BE2C (cell line): ENCODE data around the gene MPHOSPH8.
"Not testable (repeated sequence)": the region's sequence is repeated elsewhere in the genome, so short reads cannot be mapped to it uniquely, and the experiment has no call there.

Experiments used
- DNase-seq: peaks from one replicate; pipeline ENCODE4 v3.0.0-alpha.2; 2020
- H3K27me3 ChIP-seq: fragments of 250-450 bp; sonication (Bioruptor Pico); 2 replicates; pipeline ENCODE4 v1.5.1; 2020; ENCODE audit warnings: mild to moderate bottlenecking
- H3K36me3 ChIP-seq: fragments of 250-450 bp; sonication (Bioruptor Pico); 2 replicates; pipeline ENCODE4 v1.5.1; 2020; ENCODE audit warnings: mild to moderate bottlenecking
- H3K4me1 ChIP-seq: fragments of 250-450 bp; sonication (Bioruptor Pico); 2 replicates; pipeline ENCODE4 v1.5.1; 2020
- H3K4me3 ChIP-seq: 2 replicates; pipeline ENCODE4 v1.5.1; 2011; ENCODE audit warnings: low read depth, low read length
- H3K9me3 ChIP-seq: fragments of 250-450 bp; sonication (Bioruptor Pico); 2 replicates; pipeline ENCODE4 v1.5.1; 2020
- TF ChIP-seq, protein P1 (sequence below): IDR thresholded peaks from 2 replicates; pipeline ENCODE4 v1.5.1; 2012; ENCODE audit warnings: mild to moderate bottlenecking, low read depth, low read length

Gene MPHOSPH8

DNA sequence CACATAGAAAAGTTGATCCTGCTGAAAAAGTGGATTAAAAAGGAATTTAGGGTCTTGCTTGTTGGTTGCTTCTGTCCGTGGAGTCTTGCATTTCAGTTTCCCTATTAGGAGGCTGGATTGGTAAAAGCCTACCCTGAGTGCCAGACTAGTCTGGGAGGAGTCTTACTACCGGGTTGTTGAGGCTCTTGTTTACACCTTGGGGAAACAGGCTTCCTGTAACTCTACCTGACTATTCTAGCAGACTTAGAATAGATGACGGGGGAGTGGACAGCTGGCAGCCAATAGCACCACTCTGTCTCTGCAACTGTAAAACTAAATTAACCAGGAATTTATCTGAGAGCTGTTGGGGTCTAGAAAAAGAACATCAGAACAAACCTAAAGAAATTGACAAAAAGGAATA, 11.3 kb upstream of the MPHOSPH8 start:
- TF ChIP-seq, protein P1, sequence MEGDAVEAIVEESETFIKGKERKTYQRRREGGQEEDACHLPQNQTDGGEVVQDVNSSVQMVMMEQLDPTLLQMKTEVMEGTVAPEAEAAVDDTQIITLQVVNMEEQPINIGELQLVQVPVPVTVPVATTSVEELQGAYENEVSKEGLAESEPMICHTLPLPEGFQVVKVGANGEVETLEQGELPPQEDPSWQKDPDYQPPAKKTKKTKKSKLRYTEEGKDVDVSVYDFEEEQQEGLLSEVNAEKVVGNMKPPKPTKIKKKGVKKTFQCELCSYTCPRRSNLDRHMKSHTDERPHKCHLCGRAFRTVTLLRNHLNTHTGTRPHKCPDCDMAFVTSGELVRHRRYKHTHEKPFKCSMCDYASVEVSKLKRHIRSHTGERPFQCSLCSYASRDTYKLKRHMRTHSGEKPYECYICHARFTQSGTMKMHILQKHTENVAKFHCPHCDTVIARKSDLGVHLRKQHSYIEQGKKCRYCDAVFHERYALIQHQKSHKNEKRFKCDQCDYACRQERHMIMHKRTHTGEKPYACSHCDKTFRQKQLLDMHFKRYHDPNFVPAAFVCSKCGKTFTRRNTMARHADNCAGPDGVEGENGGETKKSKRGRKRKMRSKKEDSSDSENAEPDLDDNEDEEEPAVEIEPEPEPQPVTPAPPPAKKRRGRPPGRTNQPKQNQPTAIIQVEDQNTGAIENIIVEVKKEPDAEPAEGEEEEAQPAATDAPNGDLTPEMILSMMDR: no peak
- H3K4me1 ChIP-seq: 0 out of 2 replicates have a peak, but pooled peaks cover 4% of the 10 kb centered on the region
- H3K4me3 ChIP-seq: no peak overlapping the region
- DNase-seq: no peak
- H3K27me3 ChIP-seq: no peaks in the 10 kb centered on the region
- no peaks in the 10 kb centered on the region for H3K36me3 ChIP-seq
- H3K9me3 ChIP-seq: no peaks in the 10 kb centered on the region; the same call in 1 of the 2 replicates

DNA sequence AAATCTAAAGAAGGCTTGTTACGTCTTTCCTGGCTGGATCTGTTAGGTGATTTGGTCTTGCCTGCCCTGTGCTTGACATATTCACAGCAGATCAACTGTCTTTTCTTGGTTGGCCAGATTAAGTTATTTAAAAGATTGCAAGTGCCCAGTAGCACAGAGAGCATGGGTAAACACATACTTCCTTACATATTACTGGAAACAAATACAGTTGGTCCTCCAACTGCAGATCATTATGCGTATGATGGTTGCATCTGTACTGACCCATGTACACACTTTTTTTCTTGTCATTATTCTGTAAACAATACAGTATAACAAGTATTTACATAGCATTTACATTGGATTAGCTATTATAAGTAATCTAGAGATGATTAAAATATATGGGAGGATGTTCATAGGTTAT, 9.2 kb upstream of the MPHOSPH8 start:
- H3K4me3 ChIP-seq: no peak overlapping the region
- no peaks in the 10 kb centered on the region for H3K9me3 ChIP-seq
- no peak for DNase-seq
- 0 out of 2 replicates have a peak, but pooled peaks cover 4% of the 10 kb centered on the region for H3K4me1 ChIP-seq
- no peaks in the 10 kb centered on the region for H3K27me3 ChIP-seq
- TF ChIP-seq, protein P1: no peak
- H3K36me3 ChIP-seq: no peaks in the 10 kb centered on the region

DNA sequence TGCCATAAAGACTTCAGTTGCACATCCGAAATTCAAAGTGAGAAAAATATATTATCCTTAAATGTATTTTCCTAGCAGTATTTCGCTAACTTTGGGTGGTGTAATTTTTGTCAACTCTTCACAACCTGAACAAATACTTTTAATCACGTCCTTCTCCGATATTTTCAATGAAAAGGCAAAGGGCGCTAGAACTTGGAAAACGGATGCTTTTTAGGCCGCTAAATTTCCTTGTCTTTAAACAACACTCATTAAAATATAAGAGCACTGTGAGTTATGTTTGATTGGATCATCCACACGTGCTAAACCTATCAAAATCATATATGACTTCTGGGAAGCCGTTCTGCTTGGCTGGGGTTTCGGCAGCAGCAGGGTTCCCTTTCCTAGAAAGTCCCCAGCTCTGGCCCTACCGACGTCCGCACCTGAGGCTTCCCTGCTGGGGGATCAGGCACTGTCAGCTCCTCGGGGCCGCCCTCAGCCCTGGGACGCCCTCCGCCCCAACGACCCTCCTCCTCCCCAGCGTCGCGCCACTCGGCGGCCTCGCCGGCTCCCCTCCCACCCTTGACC, 462 bp upstream of the MPHOSPH8 start:
- TF ChIP-seq, protein P1: no peak
- no peaks in the 10 kb centered on the region for H3K27me3 ChIP-seq
- peaks cover 3% of the 10 kb centered on the region; the same call in 1 of the 2 replicates for H3K36me3 ChIP-seq
- no peaks in the 10 kb centered on the region for H3K9me3 ChIP-seq
- H3K4me3 ChIP-seq: peak overlapping the region; percentile 99
- DNase-seq: no peak
- 0 out of 2 replicates have a peak, but pooled peaks cover 2% of the 10 kb centered on the region for H3K4me1 ChIP-seq

DNA sequence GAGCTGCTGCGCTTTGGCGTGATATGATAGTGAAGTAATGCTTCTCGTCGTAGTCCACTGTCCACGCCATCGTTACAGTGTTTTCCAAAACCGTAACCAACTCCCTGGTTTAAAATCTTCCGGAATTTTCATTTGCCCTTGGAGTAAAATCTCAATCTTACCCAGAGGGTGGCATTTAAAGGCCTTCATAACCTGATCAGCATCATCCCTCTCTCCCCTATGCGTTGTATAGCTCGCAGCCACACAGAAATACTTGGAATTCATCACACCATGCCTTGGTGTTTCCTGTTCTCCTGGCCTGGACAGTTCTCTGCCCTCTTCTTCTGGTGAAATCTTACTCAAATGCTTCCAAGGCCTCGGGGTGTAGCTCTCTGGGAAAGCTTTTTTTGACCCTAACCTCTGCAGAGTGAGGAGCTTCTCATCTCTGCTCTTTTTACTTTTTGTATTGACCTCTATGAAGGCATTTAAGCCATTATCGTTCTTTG, 839 bp downstream of the MPHOSPH8 start:
- H3K4me1 ChIP-seq: 0 out of 2 replicates have a peak, but pooled peaks cover 2% of the 10 kb centered on the region
- TF ChIP-seq, protein P1: no peak
- DNase-seq: no peak
- peak overlapping the region; percentile 99 for H3K4me3 ChIP-seq
- H3K36me3 ChIP-seq: peaks cover 3% of the 10 kb centered on the region; the same call in 1 of the 2 replicates
- H3K9me3 ChIP-seq: no peaks in the 10 kb centered on the region
- no peaks in the 10 kb centered on the region for H3K27me3 ChIP-seq

DNA sequence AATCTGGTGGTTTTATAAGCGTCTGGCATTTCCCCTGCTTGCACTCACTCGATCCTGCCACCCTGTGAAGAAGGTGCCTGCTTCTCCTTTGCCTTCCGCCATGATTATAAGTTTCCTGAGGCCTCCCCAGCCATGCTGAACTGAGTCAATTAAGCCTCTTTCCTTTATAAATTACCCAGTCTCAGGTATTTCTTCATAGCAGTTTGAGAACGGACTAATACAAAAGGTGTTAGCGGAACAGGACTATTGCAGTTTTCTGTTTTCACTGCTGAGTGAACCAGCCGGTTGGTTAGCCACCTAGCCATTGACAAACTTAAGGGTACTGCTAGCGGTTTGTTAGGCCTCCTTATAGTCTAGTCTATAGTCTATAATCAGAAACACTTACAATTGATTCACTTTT, 2.5 kb downstream of the MPHOSPH8 start:
- H3K4me1 ChIP-seq, H3K27me3 ChIP-seq, H3K9me3 ChIP-seq, DNase-seq, H3K36me3 ChIP-seq, H3K4me3 ChIP-seq: not testable (repeated sequence)

DNA sequence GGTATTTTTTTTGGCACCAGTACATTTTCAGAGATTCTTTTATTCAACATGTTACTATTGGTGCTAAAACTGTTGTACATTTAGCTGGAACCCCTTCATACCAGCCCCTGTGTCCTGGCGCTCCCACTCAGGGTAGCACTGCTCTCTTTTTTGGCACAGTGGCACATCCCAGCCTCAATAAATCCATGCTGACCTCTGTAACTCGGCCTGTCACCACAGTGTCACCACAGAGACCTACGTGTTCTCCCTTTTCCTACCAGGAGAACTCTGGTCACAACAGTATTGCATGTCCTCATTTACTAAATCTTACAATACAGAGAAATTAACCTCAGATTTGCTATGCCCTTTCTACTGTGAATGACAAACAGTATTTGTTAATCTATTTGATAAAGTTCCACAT, 10.2 kb downstream of the MPHOSPH8 start:
- TF ChIP-seq, protein P1: no peak
- no peaks in the 10 kb centered on the region for H3K27me3 ChIP-seq
- peaks cover 31% of the 10 kb centered on the region for H3K36me3 ChIP-seq
- no peaks in the 10 kb centered on the region for H3K9me3 ChIP-seq
- no peaks in the 10 kb centered on the region for H3K4me1 ChIP-seq
- H3K4me3 ChIP-seq: no peak overlapping the region
- no peak for DNase-seq
